HL-60 (cell line): ENCODE data around the gene KLC3.

Source experiments
- DNase-seq, 2 experiments: peaks; one replicate each; pipeline ENCODE4 v3.0.0-alpha.2; 2010 to 2020; ENCODE audit warnings: low read depth in 1 of 2, low spot score in 1 of 2
- H3K27ac ChIP-seq: fragments of 250-450 bp; sonication (Bioruptor Pico); replicated peaks from 2 replicates; pipeline ENCODE4 v1.5.1; 2020; ENCODE audit warnings: mild to moderate bottlenecking, moderate library complexity
- H3K27me3 ChIP-seq: fragments of 250-450 bp; sonication (Bioruptor Pico); 2 replicates; pipeline ENCODE4 v1.5.1; 2021; ENCODE audit warnings: mild to moderate bottlenecking, moderate library complexity; ENCODE audit not compliant: insufficient read depth, poor library complexity, severe bottlenecking
- H3K4me3 ChIP-seq: replicated peaks from 2 replicates; pipeline ENCODE4 v1.5.1; 2011; ENCODE audit warnings: mild to moderate bottlenecking, control low read depth, low read length; ENCODE audit not compliant: insufficient read depth
- CTCF ChIP-seq: IDR thresholded peaks from one replicate; pipeline ENCODE4 v1.5.1; 2011; ENCODE audit warnings: low read length, control low read depth, inconsistent platforms; ENCODE audit not compliant: insufficient read depth
- GABPA ChIP-seq: IDR thresholded peaks from 2 replicates; pipeline ENCODE4 v1.6.1; 2012; ENCODE audit warnings: low read depth
- POLR2AphosphoS5 ChIP-seq: IDR thresholded peaks from 2 replicates; pipeline ENCODE4 v1.6.1; 2012; ENCODE audit warnings: low read depth
- REST ChIP-seq: IDR thresholded peaks from 2 replicates; pipeline ENCODE4 v1.6.1; 2012; ENCODE audit warnings: low read depth; ENCODE audit not compliant: insufficient replicate concordance
- SPI1 ChIP-seq: IDR thresholded peaks from 2 replicates; pipeline ENCODE4 v1.6.1; 2012; ENCODE audit warnings: low read depth, mild to moderate bottlenecking, borderline replicate concordance

KLC3 gene

GRCh38 chr19:45315304-45315703 lies 25.2 kb upstream of the KLC3 start:
- peaks cover 4% of the 10 kb centered on the region for H3K27me3 ChIP-seq
- H3K27ac ChIP-seq = no peak overlapping the region
- H3K4me3 ChIP-seq = no peak overlapping the region
- TF ChIP-seq GABPA (no peak), CTCF (no peak), REST (no peak), SPI1 (no peak), POLR2AphosphoS5 (no peak)
- DNase-seq = no peak

- H3K27ac ChIP-seq = no peak overlapping the region
- peaks cover 24% of the 10 kb centered on the region for H3K27me3 ChIP-seq
- no peak for DNase-seq
- TF ChIP-seq POLR2AphosphoS5 (no peak), CTCF (no peak), REST (no peak), SPI1 (no peak), GABPA (no peak)
- no peak overlapping the region for H3K4me3 ChIP-seq
Observed at GRCh38 chr19:45320997-45321775, 19.4 kb upstream of the KLC3 start.

GRCh38 chr19:45321848-45322247 lies 18.7 kb upstream of the KLC3 start:
- TF ChIP-seq REST (no peak), CTCF (no peak), SPI1 (no peak), GABPA (no peak), POLR2AphosphoS5 (no peak)
- Histone ChIP-seq H3K27ac (no peak overlapping the region), H3K4me3 (no peak overlapping the region), H3K27me3 (peaks cover 23% of the 10 kb centered on the region)
- no peak for DNase-seq
